Astrocyte (in vitro differentiated cells and primary cell): ENCODE results near the gene CHST11. TPM values are rescaled to one million over a fixed set of nuclear protein-coding genes. Genes with fewer than 3 reads are reported as not detected.

Experiments
- DNase-seq: peaks from one replicate; pipeline ENCODE4 v3.0.0-alpha.2; 2010; ENCODE audit warnings: low read depth
- FAIRE-seq: peaks from 2 replicates; lab custom pipeline; 2011; peaks lifted over from hg19 to GRCh38; lab: Jason Lieb, UNC
- H2AFZ ChIP-seq: 2 replicates; pipeline ENCODE4 v1.6.0; 2012; ENCODE audit warnings: low read depth, low read length, inconsistent platforms
- H3K27ac ChIP-seq: 2 replicates; pipeline ENCODE4 v1.5.1; 2011; ENCODE audit warnings: low read depth, low read length, inconsistent platforms
- H3K27me3 ChIP-seq: 2 replicates; pipeline ENCODE4 v1.6.0; 2011; ENCODE audit warnings: low read length, inconsistent platforms; ENCODE audit not compliant: insufficient read depth
- H3K36me3 ChIP-seq: 2 replicates; pipeline ENCODE4 v1.5.1; 2011; ENCODE audit warnings: low read length, inconsistent platforms; ENCODE audit not compliant: insufficient read depth
- H3K4me1 ChIP-seq: 2 replicates; pipeline ENCODE4 v1.5.1; 2011; ENCODE audit warnings: low read length, inconsistent platforms; ENCODE audit not compliant: insufficient read depth
- H3K4me2 ChIP-seq: 2 replicates; pipeline ENCODE4 v1.6.0; 2012; ENCODE audit warnings: low read length, inconsistent platforms
- H3K4me3 ChIP-seq: 2 replicates; pipeline ENCODE4 v1.5.1; 2011; ENCODE audit warnings: low read depth, mild to moderate bottlenecking, low read length, inconsistent platforms; ENCODE audit not compliant: insufficient read depth
- H3K79me2 ChIP-seq: 2 replicates; pipeline ENCODE4 v1.6.0; 2012; ENCODE audit warnings: mild to moderate bottlenecking, low read length, inconsistent platforms; ENCODE audit not compliant: insufficient read depth
- H3K9ac ChIP-seq: 2 replicates; pipeline ENCODE4 v1.6.0; 2012; ENCODE audit warnings: mild to moderate bottlenecking, low read length, inconsistent platforms
- H3K9me3 ChIP-seq: 2 replicates; pipeline ENCODE4 v1.5.1; 2012; ENCODE audit warnings: low read depth, mild to moderate bottlenecking, low read length, inconsistent platforms; ENCODE audit not compliant: insufficient read depth
- H4K20me1 ChIP-seq: 2 replicates; pipeline ENCODE4 v1.6.0; 2012; ENCODE audit warnings: low read length, inconsistent platforms; ENCODE audit not compliant: insufficient read depth
- H3K27ac Mint-ChIP-seq: one replicate; pipeline ENCODE4 v1.8.0; 2021; ENCODE audit warnings: mild to moderate bottlenecking, mixed read lengths; ENCODE audit not compliant: unreplicated experiment
- H3K27me3 Mint-ChIP-seq: one replicate; pipeline ENCODE4 v1.8.0; 2021; ENCODE audit warnings: low read depth, mixed read lengths; ENCODE audit not compliant: unreplicated experiment
- H3K36me3 Mint-ChIP-seq: one replicate; pipeline ENCODE4 v1.8.0; 2021; ENCODE audit warnings: low read depth, mixed read lengths; ENCODE audit not compliant: unreplicated experiment
- H3K4me1 Mint-ChIP-seq: one replicate; pipeline ENCODE4 v1.8.0; 2021; ENCODE audit warnings: low read depth, mixed read lengths; ENCODE audit not compliant: unreplicated experiment
- H3K4me3 Mint-ChIP-seq: one replicate; pipeline ENCODE4 v1.8.0; 2021; ENCODE audit warnings: mild to moderate bottlenecking, moderate library complexity, mixed read lengths; ENCODE audit not compliant: unreplicated experiment
- H3K9me3 Mint-ChIP-seq: one replicate; pipeline ENCODE4 v1.8.0; 2021; ENCODE audit warnings: mild to moderate bottlenecking, mixed read lengths; ENCODE audit not compliant: unreplicated experiment
- EZH2 ChIP-seq: IDR thresholded peaks from 2 replicates; pipeline ENCODE4 v1.6.1; 2012; ENCODE audit warnings: mild to moderate bottlenecking, low read length, inconsistent platforms; ENCODE audit not compliant: insufficient read depth
- total RNA-seq: library from RNA; stranded (reverse); gene quantifications from 2 replicates; pipeline ENCODE4 v1.2.1, GENCODE V29; 2021
- TF ChIP-seq, protein P1 (sequence below): IDR thresholded peaks from 2 replicates; pipeline ENCODE4 v1.5.1; 2011; ENCODE audit warnings: low read depth, mild to moderate bottlenecking, inconsistent platforms, low read length, moderate library complexity; ENCODE audit not compliant: insufficient read depth

CHST11 gene
- total RNA-seq, 1 donor from 2014 or later, result 30.2 TPM

DNA sequence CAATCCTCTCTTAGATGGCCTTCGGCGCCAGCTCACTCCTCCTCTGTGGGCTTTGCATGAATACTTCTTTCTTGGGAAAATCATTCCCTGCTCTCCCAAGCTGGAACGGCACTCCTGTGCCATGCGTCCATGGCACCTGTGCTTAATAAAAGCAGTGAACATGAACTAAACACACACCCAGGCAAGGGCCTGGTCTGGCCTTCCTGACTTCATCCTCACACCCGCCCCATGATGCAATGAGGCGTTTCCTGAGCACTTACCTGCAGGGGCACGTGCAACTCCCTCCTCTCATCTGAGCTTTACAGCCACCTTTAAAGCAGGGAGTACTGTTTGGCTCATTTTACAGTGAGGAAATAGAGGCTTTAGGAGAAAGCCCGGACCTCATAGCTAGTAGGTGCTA lies 281.6 kb downstream of the CHST11 start:
- FAIRE-seq, result no peak
- Mint-ChIP-seq H3K27ac (peak overlapping the region; percentile 27), H3K4me3 (no peak overlapping the region), H3K4me1 (peaks cover 32% of the 10 kb centered on the region), H3K9me3 (peaks cover 4% of the 10 kb centered on the region), H3K27me3 (no peaks in the 10 kb centered on the region), H3K36me3 (peaks cover 5% of the 10 kb centered on the region)
- no peak overlapping the region for H3K27ac ChIP-seq
- no peaks in the 10 kb centered on the region for H3K79me2 ChIP-seq
- peaks cover 73% of the 10 kb centered on the region for H4K20me1 ChIP-seq
- H3K36me3 ChIP-seq, result no peaks in the 10 kb centered on the region
- no peak overlapping the region for H3K4me2 ChIP-seq
- no peak overlapping the region for H2AFZ ChIP-seq
- H3K9me3 ChIP-seq, result no peaks in the 10 kb centered on the region
- H3K4me1 ChIP-seq, result peaks cover 10% of the 10 kb centered on the region
- no peak overlapping the region for H3K4me3 ChIP-seq
- no peak overlapping the region for H3K9ac ChIP-seq
- no peak for TF ChIP-seq EZH2
- TF ChIP-seq, protein P1, sequence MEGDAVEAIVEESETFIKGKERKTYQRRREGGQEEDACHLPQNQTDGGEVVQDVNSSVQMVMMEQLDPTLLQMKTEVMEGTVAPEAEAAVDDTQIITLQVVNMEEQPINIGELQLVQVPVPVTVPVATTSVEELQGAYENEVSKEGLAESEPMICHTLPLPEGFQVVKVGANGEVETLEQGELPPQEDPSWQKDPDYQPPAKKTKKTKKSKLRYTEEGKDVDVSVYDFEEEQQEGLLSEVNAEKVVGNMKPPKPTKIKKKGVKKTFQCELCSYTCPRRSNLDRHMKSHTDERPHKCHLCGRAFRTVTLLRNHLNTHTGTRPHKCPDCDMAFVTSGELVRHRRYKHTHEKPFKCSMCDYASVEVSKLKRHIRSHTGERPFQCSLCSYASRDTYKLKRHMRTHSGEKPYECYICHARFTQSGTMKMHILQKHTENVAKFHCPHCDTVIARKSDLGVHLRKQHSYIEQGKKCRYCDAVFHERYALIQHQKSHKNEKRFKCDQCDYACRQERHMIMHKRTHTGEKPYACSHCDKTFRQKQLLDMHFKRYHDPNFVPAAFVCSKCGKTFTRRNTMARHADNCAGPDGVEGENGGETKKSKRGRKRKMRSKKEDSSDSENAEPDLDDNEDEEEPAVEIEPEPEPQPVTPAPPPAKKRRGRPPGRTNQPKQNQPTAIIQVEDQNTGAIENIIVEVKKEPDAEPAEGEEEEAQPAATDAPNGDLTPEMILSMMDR, result no peak
- no peaks in the 10 kb centered on the region for H3K27me3 ChIP-seq
- DNase-seq, result no peak

DNA sequence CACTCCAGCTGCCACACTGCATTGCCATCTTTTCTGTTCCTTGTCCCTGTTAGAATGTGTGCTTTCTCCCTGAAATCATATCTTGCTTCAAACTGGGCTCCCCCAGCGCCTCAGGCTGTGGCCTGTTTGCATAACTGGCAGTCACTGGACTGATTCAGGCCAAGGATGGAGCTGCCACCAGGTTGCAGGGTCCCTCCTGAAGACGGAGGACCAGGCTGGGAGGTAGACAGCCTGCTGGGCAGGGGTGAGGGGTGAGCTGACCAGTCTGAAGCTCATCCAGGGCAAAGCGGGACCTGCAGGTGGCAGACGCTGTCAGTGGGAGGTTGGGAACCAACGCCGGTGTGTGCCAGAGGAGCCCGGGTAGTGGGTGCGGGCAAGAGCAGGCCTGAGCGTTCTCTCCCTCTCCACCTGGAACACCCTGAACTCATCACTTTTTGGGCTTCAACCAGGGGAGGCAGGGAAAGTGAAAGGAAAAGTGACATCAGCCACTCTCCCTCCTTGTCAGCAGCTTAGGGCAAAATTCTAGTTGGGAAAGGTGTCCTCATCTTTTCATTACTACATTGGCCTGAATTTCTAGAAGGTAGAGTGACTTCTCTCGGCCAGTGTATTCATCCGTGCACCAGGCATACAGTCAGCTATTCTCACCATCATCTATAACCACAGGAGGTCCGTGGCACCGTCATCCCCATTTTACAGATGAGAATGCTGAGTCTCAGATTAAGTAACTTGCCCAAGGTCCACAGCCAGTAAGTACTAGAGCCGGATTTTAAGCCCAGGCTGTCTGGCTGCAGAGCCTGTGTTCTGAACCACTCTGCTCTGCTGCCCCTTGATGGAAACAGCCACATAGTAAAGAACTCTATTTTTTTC lies 282.3 kb downstream of the CHST11 start:
- no peaks in the 10 kb centered on the region for H3K36me3 ChIP-seq
- no peaks in the 10 kb centered on the region for H3K79me2 ChIP-seq
- no peak overlapping the region for H3K4me3 ChIP-seq
- peaks cover 5% of the 10 kb centered on the region for H3K36me3 Mint-ChIP-seq
- H3K4me3 Mint-ChIP-seq, result no peak overlapping the region
- peak overlapping the region; percentile 20 for H3K27ac Mint-ChIP-seq
- no peak overlapping the region for H3K4me2 ChIP-seq
- H3K9ac ChIP-seq, result no peak overlapping the region
- H3K27ac ChIP-seq, result no peak overlapping the region
- H4K20me1 ChIP-seq, result peaks cover 71% of the 10 kb centered on the region
- H2AFZ ChIP-seq, result no peak overlapping the region
- DNase-seq (no peak), FAIRE-seq (no peak)
- no peaks in the 10 kb centered on the region for H3K9me3 ChIP-seq
- no peak for TF ChIP-seq EZH2
- TF ChIP-seq, protein P1, result no peak
- H3K27me3 ChIP-seq, result no peaks in the 10 kb centered on the region
- H3K9me3 Mint-ChIP-seq, result peaks cover 4% of the 10 kb centered on the region
- H3K27me3 Mint-ChIP-seq, result no peaks in the 10 kb centered on the region
- peaks cover 10% of the 10 kb centered on the region for H3K4me1 ChIP-seq
- H3K4me1 Mint-ChIP-seq, result peaks cover 32% of the 10 kb centered on the region

DNA sequence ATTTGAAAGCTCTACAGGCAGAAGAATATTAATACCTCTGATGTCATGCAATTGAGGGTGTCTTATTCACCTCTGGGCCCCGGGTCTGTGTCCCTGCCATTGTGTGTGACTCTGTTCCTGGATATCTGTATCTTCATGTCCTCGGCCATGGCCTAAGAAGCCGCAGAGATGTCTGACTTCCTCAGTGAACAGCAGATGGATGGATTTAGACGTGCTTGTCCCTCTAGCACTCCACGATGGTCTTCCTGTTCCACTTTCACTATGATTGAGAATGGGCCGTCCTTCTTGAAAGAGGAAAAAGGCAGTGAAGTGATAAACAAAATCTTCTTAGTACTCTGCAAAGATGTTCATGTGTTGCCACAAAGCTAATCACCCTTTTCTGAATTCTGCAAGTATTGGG lies 283.9 kb downstream of the CHST11 start:
- DNase-seq (no peak), FAIRE-seq (no peak)
- H3K4me3 Mint-ChIP-seq, result no peak overlapping the region

More for the DNA sequence above, 283.9 kb downstream of the CHST11 start:
- no peak overlapping the region for H3K9ac ChIP-seq
- Mint-ChIP-seq H3K27me3 (no peaks in the 10 kb centered on the region), H3K27ac (peak overlapping the region; percentile 49), H3K36me3 (peaks cover 7% of the 10 kb centered on the region), H3K9me3 (peaks cover 4% of the 10 kb centered on the region), H3K4me1 (peaks cover 32% of the 10 kb centered on the region)
- TF ChIP-seq, protein P1, result no peak
- no peak for TF ChIP-seq EZH2
- H3K36me3 ChIP-seq, result no peaks in the 10 kb centered on the region
- no peaks in the 10 kb centered on the region for H3K79me2 ChIP-seq
- no peaks in the 10 kb centered on the region for H3K9me3 ChIP-seq
- no peak overlapping the region for H2AFZ ChIP-seq
- peaks cover 58% of the 10 kb centered on the region for H4K20me1 ChIP-seq
- no peaks in the 10 kb centered on the region for H3K27me3 ChIP-seq
- no peak overlapping the region for H3K4me2 ChIP-seq
- H3K4me1 ChIP-seq, result peaks cover 9% of the 10 kb centered on the region
- no peak overlapping the region for H3K4me3 ChIP-seq
- no peak overlapping the region for H3K27ac ChIP-seq
